ENCODE measurements around the gene CRX.

CRX gene

GRCh38 chr19:47890865-47891621 is 69.3 kb downstream of the CRX start:
- H3K36me3 ChIP-seq (replicated peaks; ENCODE audit: insufficient read depth, low read length), result no peaks in the 10 kb centered on the region
- TF ChIP-seq EZH2 (optimal IDR thresholded peaks at IDR 0.05; ENCODE audit: low read depth, low read length) (no peak), EZH2phosphoT487 (IDR thresholded peaks at IDR 0.05; ENCODE audit: low read length) (no peak), CTCF (IDR thresholded peaks at IDR 0.05; ENCODE audit: low read length) (no peak)
- no peak overlapping the region for H2AFZ ChIP-seq (ENCODE audit: low read length)
- no peaks in the 10 kb centered on the region for H3K79me2 ChIP-seq (ENCODE audit: low read length)
- no peaks in the 10 kb centered on the region for H4K20me1 ChIP-seq (ENCODE audit: insufficient read depth, low read length)
- peaks cover 82% of the 10 kb centered on the region for H3K27me3 ChIP-seq (replicated peaks; ENCODE audit: insufficient read depth, low read length)
- H3K9me2 ChIP-seq (replicated peaks; ENCODE audit: insufficient read depth, low read length), result no peaks in the 10 kb centered on the region
- H3K9me3 ChIP-seq (replicated peaks; ENCODE audit: insufficient read depth, low read length), result no peaks in the 10 kb centered on the region
- H3K9ac ChIP-seq (ENCODE audit: low read length), result no peak overlapping the region
- DNase-seq, result no peak
- no peak overlapping the region for H3K27ac ChIP-seq (ENCODE audit: low read length)
- H3F3A ChIP-seq (ENCODE audit: insufficient read depth, low read length), result no peaks in the 10 kb centered on the region
- no peaks in the 10 kb centered on the region for H3K4me1 ChIP-seq (ENCODE audit: low read length)
- no peak overlapping the region for H3K4me3 ChIP-seq (ENCODE audit: low read length)
- no peak overlapping the region for H3K4me2 ChIP-seq (ENCODE audit: low read depth, low read length)

- no peaks in the 10 kb centered on the region for H3F3A ChIP-seq (ENCODE audit: insufficient read depth, low read length)
- no peak overlapping the region for H3K4me3 ChIP-seq (ENCODE audit: low read length)
- no peak overlapping the region for H3K4me2 ChIP-seq (ENCODE audit: low read depth, low read length)
- no peak for DNase-seq
- no peaks in the 10 kb centered on the region for H3K9me3 ChIP-seq (replicated peaks; ENCODE audit: insufficient read depth, low read length)
- no peak overlapping the region for H3K27ac ChIP-seq (ENCODE audit: low read length)
- H3K9ac ChIP-seq (ENCODE audit: low read length), result no peak overlapping the region
- H4K20me1 ChIP-seq (ENCODE audit: insufficient read depth, low read length), result no peaks in the 10 kb centered on the region
- no peaks in the 10 kb centered on the region for H3K36me3 ChIP-seq (replicated peaks; ENCODE audit: insufficient read depth, low read length)
- H3K79me2 ChIP-seq (ENCODE audit: low read length), result no peaks in the 10 kb centered on the region
- no peak overlapping the region for H2AFZ ChIP-seq (ENCODE audit: low read length)
- H3K27me3 ChIP-seq (replicated peaks; ENCODE audit: insufficient read depth, low read length), result peaks cover 82% of the 10 kb centered on the region
- no peaks in the 10 kb centered on the region for H3K9me2 ChIP-seq (replicated peaks; ENCODE audit: insufficient read depth, low read length)
- no peak for TF ChIP-seq EZH2 (optimal IDR thresholded peaks at IDR 0.05; ENCODE audit: low read depth, low read length)
- no peak for TF ChIP-seq EZH2phosphoT487 (IDR thresholded peaks at IDR 0.05; ENCODE audit: low read length)
- no peak for TF ChIP-seq CTCF (IDR thresholded peaks at IDR 0.05; ENCODE audit: low read length)
- no peaks in the 10 kb centered on the region for H3K4me1 ChIP-seq (ENCODE audit: low read length)
These were observed 69.8 kb downstream of the CRX start for GRCh38 chr19:47891622-47891922.

GRCh38 chr19:47891923-47892666 is 70.4 kb downstream of the CRX start:
- Histone ChIP-seq H3K9ac (ENCODE audit: low read length) (no peak overlapping the region), H3K4me3 (ENCODE audit: low read length) (no peak overlapping the region), H4K20me1 (ENCODE audit: insufficient read depth, low read length) (no peaks in the 10 kb centered on the region), H3K9me3 (replicated peaks; ENCODE audit: insufficient read depth, low read length) (no peaks in the 10 kb centered on the region), H3K27me3 (replicated peaks; ENCODE audit: insufficient read depth, low read length) (peaks cover 82% of the 10 kb centered on the region), H3K4me2 (ENCODE audit: low read depth, low read length) (no peak overlapping the region), H3K4me1 (ENCODE audit: low read length) (no peaks in the 10 kb centered on the region), H3F3A (ENCODE audit: insufficient read depth, low read length) (no peaks in the 10 kb centered on the region), H3K36me3 (replicated peaks; ENCODE audit: insufficient read depth, low read length) (no peaks in the 10 kb centered on the region), H3K27ac (ENCODE audit: low read length) (no peak overlapping the region), H3K9me2 (replicated peaks; ENCODE audit: insufficient read depth, low read length) (no peaks in the 10 kb centered on the region), H2AFZ (ENCODE audit: low read length) (no peak overlapping the region), H3K79me2 (ENCODE audit: low read length) (no peaks in the 10 kb centered on the region)
- TF ChIP-seq EZH2phosphoT487 (IDR thresholded peaks at IDR 0.05; ENCODE audit: low read length) (no peak), EZH2 (optimal IDR thresholded peaks at IDR 0.05; ENCODE audit: low read depth, low read length) (no peak), CTCF (IDR thresholded peaks at IDR 0.05; ENCODE audit: low read length) (no peak)
- no peak for DNase-seq
